DOHH2 (cell line): ENCODE measurements around the gene OR2T1.
"Not testable (repeated sequence)": the region's sequence is repeated elsewhere in the genome, so short reads cannot be mapped to it uniquely, and the experiment has no call there.

ENCODE experiments used
- H3F3A ChIP-seq: fragments of 200-600 bp; sonication (generic), shearing (Covaris generic); 2 replicates; pipeline ENCODE4 v1.6.0; 2016; ENCODE audit warnings: antibody characterized with exemption, mild to moderate bottlenecking; ENCODE audit not compliant: control insufficient read depth, insufficient read depth
- H3K27ac ChIP-seq: fragments of 200-600 bp; sonication (generic); 2 replicates; pipeline ENCODE4 v1.5.1; 2014; ENCODE audit warnings: low read depth, mild to moderate bottlenecking, low read length, moderate library complexity
- H3K27me3 ChIP-seq: fragments of 200-600 bp; sonication (generic); 2 replicates; pipeline ENCODE4 v1.6.1; 2014; ENCODE audit warnings: mild to moderate bottlenecking, low read length, mixed read lengths; ENCODE audit not compliant: control insufficient read depth
- H3K36me3 ChIP-seq: fragments of 200-600 bp; sonication (generic); 2 replicates; pipeline ENCODE4 v1.6.1; 2014; ENCODE audit warnings: mild to moderate bottlenecking, low read length, moderate library complexity, mixed read lengths; ENCODE audit not compliant: control insufficient read depth
- H3K4me1 ChIP-seq: fragments of 200-600 bp; sonication (generic); 2 replicates; pipeline ENCODE4 v1.6.1; 2014; ENCODE audit warnings: mild to moderate bottlenecking, low read length, mixed read lengths; ENCODE audit not compliant: control insufficient read depth
- H3K4me2 ChIP-seq: fragments of 200-600 bp; sonication (generic); 2 replicates; pipeline ENCODE4 v1.6.0; 2014; ENCODE audit warnings: mild to moderate bottlenecking, low read length, moderate library complexity
- H3K4me3 ChIP-seq: fragments of 200-600 bp; sonication (generic); 2 replicates; pipeline ENCODE4 v1.5.1; 2014; ENCODE audit warnings: mild to moderate bottlenecking, low read length, mixed read lengths
- H3K79me2 ChIP-seq: fragments of 200-600 bp; sonication (generic); 2 replicates; pipeline ENCODE4 v1.6.1; 2014; ENCODE audit warnings: mild to moderate bottlenecking, low read length, mixed read lengths; ENCODE audit not compliant: control insufficient read depth
- H3K9me2 ChIP-seq: fragments of 200-600 bp; sonication (generic); replicated peaks from 2 replicates; pipeline ENCODE4 v1.6.1; 2014; ENCODE audit warnings: mild to moderate bottlenecking, low read length, mixed read lengths; ENCODE audit not compliant: control insufficient read depth
- H3K9me3 ChIP-seq: fragments of 200-600 bp; sonication (generic); 2 replicates; pipeline ENCODE4 v1.6.1; 2014; ENCODE audit warnings: antibody characterized with exemption, low read length, mixed read lengths; ENCODE audit not compliant: control insufficient read depth, insufficient read depth
- H4K20me1 ChIP-seq: fragments of 200-600 bp; sonication (generic); 2 replicates; pipeline ENCODE4 v1.6.0; 2014; ENCODE audit warnings: low read depth, mild to moderate bottlenecking, antibody characterized with exemption, low read length, moderate library complexity; ENCODE audit not compliant: control insufficient read depth, insufficient read depth
- EZH2phosphoT487 ChIP-seq: fragments of 200-600 bp; sonication (generic); IDR thresholded peaks from 2 replicates; pipeline ENCODE4 v1.6.1; 2017; ENCODE audit warnings: borderline replicate concordance, mild to moderate bottlenecking, antibody characterized with exemption, low read length, moderate library complexity, mixed read lengths
- TF ChIP-seq, protein P1 (sequence below): fragments of 200-600 bp; sonication (generic); IDR thresholded peaks from one replicate; pipeline ENCODE4 v1.5.1; 2014; ENCODE audit warnings: antibody characterized with exemption, mild to moderate bottlenecking, low read depth, low read length; ENCODE audit not compliant: poor library complexity, severe bottlenecking

OR2T1 gene

DNA sequence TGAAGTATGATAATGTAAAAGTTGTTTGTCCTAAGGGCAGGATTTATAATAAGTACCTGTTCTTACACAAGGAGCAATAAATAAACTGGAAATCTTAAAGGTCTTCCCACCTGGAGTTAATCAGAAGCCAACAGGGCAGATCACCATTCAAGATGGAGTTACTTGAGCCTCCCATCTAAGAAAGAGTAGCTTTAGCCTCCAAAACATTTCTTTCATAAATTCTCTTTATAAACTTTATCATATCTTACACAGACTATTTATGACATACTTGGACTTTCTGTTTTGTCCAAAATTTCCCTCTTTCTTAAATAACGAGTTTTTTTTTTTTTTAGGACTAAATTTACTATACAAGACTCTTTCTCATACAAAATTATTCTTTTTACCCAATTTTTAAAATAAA lies 18.5 kb downstream of the OR2T1 start:
- H3K79me2 ChIP-seq = no peaks in the 10 kb centered on the region
- no peak overlapping the region for H3K27ac ChIP-seq
- H3K9me3 ChIP-seq = peaks cover 4% of the 10 kb centered on the region
- no peak overlapping the region for H3K4me3 ChIP-seq
- H4K20me1 ChIP-seq = no peaks in the 10 kb centered on the region
- no peaks in the 10 kb centered on the region for H3K27me3 ChIP-seq
- TF ChIP-seq EZH2phosphoT487 = no peak
- TF ChIP-seq, protein P1, sequence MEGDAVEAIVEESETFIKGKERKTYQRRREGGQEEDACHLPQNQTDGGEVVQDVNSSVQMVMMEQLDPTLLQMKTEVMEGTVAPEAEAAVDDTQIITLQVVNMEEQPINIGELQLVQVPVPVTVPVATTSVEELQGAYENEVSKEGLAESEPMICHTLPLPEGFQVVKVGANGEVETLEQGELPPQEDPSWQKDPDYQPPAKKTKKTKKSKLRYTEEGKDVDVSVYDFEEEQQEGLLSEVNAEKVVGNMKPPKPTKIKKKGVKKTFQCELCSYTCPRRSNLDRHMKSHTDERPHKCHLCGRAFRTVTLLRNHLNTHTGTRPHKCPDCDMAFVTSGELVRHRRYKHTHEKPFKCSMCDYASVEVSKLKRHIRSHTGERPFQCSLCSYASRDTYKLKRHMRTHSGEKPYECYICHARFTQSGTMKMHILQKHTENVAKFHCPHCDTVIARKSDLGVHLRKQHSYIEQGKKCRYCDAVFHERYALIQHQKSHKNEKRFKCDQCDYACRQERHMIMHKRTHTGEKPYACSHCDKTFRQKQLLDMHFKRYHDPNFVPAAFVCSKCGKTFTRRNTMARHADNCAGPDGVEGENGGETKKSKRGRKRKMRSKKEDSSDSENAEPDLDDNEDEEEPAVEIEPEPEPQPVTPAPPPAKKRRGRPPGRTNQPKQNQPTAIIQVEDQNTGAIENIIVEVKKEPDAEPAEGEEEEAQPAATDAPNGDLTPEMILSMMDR = no peak
- no peak overlapping the region for H3K4me2 ChIP-seq
- H3F3A ChIP-seq = no peaks in the 10 kb centered on the region
- peaks cover 2% of the 10 kb centered on the region; the same call in 1 of the 2 replicates for H3K4me1 ChIP-seq
- no peaks in the 10 kb centered on the region for H3K36me3 ChIP-seq
- H3K9me2 ChIP-seq = no peaks in the 10 kb centered on the region

DNA sequence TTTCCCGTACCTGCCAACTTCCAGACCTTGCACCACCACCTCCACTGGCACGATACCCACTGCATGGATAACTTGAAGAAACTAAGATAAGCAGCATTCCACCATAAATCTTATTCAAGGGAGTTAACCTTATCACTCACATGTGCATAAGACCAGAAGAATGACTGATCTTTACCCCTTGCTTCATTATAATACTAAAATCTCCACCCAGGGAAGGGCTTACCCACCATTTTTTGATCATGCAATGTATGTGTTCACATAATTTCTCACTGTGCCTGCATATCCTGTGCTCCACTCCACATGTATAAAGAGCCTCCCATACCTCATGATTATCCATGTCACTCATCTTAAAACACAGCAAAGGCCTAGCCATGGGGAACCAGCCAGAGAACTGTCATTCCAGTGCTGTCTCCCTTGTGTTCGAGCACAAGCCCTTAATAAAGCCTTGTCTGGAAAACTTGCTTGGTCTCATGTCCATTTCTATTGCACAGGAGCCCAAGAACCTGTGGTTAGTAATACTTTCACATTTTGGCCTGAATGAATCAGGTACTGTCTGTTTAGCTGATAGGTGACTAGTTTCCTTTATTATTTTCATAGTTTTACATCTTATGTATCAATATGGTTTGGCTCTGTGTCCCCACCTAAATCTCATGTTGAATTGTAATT lies 24.8 kb downstream of the OR2T1 start:
- H3K4me3 ChIP-seq, H3K79me2 ChIP-seq, H3K27me3 ChIP-seq, H3K9me2 ChIP-seq, H3K27ac ChIP-seq, H3F3A ChIP-seq, H3K9me3 ChIP-seq, H4K20me1 ChIP-seq, H3K4me2 ChIP-seq, H3K36me3 ChIP-seq, H3K4me1 ChIP-seq: not testable (repeated sequence)

DNA sequence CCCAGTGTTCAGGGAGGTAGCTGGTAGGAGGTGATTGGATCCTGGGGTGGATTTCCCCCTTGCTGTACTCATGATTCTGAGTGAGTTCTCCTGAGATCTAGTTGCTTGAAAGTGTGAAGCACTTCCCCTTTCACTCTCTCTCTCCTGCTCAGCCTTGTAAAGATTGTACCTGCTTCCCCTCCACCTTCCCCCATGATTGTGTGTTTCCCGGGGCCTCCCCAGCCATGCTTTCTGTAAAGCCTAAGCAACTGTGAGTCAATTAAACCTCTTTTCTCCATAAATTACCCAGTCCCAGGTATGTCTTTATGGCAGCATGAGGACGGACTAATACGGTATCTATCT lies 25.3 kb downstream of the OR2T1 start:
- not testable (repeated sequence) for H3K4me1 ChIP-seq, H3K27ac ChIP-seq, H3K79me2 ChIP-seq, H4K20me1 ChIP-seq, H3F3A ChIP-seq, H3K9me3 ChIP-seq, H3K27me3 ChIP-seq, H3K4me3 ChIP-seq, H3K9me2 ChIP-seq, H3K4me2 ChIP-seq, H3K36me3 ChIP-seq

DNA sequence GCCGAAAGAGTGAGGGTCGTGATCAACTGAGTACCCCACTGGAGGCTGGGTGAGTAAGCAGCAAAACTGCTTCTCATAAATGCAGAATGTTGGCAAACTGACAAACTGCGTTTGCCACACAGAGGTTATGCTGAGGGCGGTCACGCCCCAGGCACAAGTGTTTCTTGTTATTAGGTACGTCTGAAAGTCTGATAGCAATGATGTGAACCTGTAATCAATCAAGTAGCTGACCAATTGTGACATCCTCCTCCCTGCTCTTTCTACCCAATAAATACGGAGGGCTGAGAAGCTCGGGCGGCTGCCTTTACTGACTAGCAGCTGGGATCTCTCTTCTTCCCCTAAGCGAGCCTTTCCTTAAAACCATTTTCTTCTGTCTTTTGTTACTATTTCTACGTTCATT lies 28.8 kb downstream of the OR2T1 start:
- H3F3A ChIP-seq, H3K4me1 ChIP-seq, H3K9me3 ChIP-seq, H3K4me2 ChIP-seq, H4K20me1 ChIP-seq, H3K27me3 ChIP-seq, H3K36me3 ChIP-seq, H3K9me2 ChIP-seq, H3K4me3 ChIP-seq, H3K27ac ChIP-seq, H3K79me2 ChIP-seq: not testable (repeated sequence)

DNA sequence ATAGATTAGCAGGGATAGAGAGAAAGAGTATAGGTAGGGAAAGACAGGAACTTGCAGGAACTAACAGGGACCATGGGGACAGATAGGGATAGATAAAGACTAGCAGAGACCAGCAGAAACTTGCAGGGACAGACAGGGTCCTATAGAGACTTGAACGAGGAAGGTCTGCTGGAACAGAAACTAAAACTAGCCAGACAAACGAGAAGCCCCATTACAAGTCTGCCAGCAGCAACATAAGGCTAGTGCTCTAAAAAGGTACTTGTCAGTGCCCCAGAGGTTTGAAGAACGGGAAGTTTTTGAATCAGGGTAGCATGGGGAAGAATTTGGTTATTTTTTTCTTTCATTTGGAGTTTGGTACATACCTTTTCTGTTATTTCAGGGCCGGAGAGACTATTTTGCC lies 29.4 kb downstream of the OR2T1 start:
- H3K9me3 ChIP-seq, H3K9me2 ChIP-seq, H3K79me2 ChIP-seq, H3K4me1 ChIP-seq, H3K4me3 ChIP-seq, H4K20me1 ChIP-seq, H3K36me3 ChIP-seq, H3K27me3 ChIP-seq, H3K27ac ChIP-seq, H3K4me2 ChIP-seq, H3F3A ChIP-seq: not testable (repeated sequence)

DNA sequence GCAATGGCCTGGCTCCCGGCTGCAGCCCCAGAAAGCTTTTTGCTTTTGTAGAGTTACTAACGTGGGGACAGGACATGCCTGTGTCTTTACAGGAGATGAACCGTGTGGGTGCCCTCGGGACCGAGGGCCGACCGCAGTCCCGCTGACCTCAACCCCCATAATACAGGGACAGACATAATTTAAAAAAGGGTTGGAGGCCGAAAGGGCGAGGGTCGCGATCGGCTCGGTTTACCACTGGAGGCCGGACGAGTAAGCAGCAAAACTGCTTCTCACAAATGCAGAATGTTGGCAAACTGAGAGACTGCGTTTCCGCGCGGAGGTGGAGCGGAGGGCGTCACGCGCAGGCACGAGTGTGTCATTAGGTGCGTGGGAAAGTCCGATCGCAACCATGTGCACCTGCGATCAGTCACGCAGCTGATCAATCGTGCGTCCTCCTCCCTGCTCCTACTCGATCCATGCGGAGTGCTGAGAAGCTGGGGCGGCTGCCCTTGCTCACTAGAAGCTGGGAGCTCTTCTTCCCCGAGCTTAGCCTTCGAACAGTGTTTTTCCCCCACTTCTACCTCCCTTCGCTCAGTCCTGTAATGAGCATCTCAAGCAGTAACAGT lies 31.1 kb downstream of the OR2T1 start:
- not testable (repeated sequence) for H3K36me3 ChIP-seq, H3K9me2 ChIP-seq, H3F3A ChIP-seq, H3K27me3 ChIP-seq, H3K79me2 ChIP-seq, H3K4me1 ChIP-seq, H3K27ac ChIP-seq, H3K4me2 ChIP-seq, H4K20me1 ChIP-seq, H3K4me3 ChIP-seq, H3K9me3 ChIP-seq

DNA sequence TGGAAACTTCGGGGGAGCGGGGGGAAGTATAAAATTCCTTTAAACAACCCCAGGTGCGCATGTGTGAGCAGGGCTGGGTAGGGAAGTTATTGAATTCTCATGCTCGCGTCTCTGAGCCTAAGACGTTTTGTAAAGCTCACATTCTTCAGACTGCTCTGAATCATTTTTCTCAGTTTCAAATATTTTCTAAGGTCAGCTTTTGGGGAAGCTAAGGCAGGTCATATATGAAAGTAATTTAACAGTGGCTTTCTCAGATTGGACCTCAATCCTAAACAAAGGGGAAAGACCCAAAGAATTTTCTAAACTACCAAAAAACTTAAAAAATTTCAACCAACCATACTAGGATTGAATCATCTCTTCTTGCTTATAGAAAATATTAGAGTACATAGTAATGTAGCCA lies 32.1 kb downstream of the OR2T1 start:
- not testable (repeated sequence) for H3K9me2 ChIP-seq, H3K36me3 ChIP-seq, H3K4me2 ChIP-seq, H4K20me1 ChIP-seq, H3K9me3 ChIP-seq, H3F3A ChIP-seq, H3K27me3 ChIP-seq, H3K79me2 ChIP-seq, H3K4me1 ChIP-seq, H3K27ac ChIP-seq, H3K4me3 ChIP-seq
